ENCODE measurements around the gene SYT4.
A peak's percentile ranks its signal among the peaks of the same experiment; 100 is the strongest.
"Not testable (repeated sequence)": the region's sequence is repeated elsewhere in the genome, so short reads cannot be mapped to it uniquely, and the experiment has no call there.

The SYT4 gene, protein sequence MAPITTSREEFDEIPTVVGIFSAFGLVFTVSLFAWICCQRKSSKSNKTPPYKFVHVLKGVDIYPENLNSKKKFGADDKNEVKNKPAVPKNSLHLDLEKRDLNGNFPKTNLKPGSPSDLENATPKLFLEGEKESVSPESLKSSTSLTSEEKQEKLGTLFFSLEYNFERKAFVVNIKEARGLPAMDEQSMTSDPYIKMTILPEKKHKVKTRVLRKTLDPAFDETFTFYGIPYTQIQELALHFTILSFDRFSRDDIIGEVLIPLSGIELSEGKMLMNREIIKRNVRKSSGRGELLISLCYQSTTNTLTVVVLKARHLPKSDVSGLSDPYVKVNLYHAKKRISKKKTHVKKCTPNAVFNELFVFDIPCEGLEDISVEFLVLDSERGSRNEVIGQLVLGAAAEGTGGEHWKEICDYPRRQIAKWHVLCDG

DNA sequence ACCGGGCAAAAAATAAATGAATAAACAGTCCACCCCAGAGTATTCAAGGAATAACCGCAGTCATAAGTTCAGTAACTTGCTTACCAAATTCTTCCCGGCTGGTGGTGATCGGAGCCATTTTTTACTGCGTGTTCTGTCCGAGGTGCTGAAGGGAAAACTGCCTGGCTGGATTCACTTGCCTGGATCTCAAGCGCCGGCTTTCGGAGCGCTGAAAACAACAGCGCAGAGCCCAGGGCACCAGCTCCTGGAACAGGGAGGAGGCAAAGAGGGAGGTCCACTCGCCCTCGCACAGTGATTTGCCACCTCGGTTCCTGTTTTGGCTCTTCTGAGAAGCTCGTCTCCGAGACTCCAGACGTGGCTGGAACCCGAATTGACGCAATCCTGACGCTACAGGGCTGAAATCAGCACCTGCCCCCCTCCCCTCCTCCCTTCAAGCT lies at the start of gene SYT4:
SYT4 (minus strand) TSS at position 327 of the 437 bp plus-strand sequence; CDS start at position 118, 209 bp downstream.
- peak; percentile 72 for DNase-seq

DNA sequence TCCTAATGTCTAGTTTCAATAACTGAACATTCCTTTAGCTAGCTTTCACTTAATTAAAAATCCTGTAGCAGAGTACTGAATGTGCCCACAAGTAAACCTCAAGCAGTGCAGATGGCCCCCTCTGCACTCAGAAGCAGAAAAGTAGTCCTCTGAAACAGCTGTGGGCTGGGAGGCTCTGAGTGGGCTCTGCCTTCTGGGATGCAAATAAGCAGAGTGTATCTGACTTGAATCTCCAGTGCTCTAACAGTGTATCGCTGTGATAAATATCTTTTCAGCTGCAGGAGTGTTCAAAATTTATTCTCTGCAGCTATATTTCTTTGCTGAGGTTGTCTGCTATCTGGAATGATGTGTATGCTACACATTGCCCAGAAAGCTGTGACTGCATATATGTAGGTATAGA lies 44.8 kb upstream of the SYT4 start:
- no peak for DNase-seq

DNA sequence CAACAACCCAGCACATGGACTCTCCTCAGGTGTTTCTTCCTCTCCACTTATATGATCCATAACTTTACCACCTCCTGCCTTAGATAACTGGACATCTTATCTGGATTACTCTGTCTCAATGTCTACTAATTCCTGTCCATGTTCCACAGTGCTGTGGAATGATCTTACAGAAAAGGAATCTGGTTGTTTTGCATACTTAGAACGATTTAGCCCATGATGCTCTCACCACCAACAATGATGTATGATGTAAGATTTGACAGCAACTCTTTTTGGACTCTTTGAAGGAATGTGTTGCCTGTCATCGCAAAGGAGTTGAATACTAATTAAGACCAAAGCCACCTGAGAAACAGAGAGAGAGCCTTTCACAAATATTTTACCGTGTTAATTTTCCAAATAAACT lies 37.7 kb upstream of the SYT4 start:
- DNase-seq: no peak

DNA sequence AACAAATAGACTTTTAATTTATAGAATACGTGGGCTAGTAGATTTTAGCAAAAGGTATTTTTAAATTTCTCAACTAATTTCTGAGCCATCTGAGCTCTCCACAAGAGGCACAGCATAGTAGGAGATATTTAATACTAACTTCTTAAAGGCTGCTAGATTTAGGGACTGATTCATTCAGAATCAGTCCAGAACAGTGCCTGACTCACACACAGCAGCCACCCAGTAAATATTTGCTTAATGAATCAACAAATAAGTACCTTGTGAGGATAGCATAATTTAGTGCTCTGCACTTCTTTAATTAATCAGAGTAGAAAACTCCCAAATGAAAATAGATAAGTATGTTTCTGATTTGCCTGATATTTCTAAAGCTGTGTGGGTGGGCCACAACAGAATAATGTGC lies 35.6 kb upstream of the SYT4 start:
- DNase-seq: no peak

DNA sequence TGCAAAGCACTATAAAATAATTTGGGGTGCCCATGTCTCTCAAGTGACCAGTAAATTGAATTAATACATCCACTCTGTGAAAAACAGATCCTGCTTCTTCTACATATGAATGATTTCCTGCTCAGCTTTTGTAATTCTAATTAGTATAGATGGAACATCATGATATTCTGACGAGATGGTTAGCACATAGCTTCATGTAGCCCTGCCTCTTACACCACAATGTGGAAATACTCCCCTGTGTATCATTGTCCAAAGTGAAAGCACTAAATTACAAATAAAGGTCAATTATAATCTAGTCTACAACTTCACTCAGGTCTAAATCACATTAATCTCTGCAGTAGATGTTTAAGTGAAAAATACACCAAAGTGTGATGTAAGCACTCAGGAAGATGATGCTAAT lies 32.9 kb upstream of the SYT4 start:
- no peak for DNase-seq

DNA sequence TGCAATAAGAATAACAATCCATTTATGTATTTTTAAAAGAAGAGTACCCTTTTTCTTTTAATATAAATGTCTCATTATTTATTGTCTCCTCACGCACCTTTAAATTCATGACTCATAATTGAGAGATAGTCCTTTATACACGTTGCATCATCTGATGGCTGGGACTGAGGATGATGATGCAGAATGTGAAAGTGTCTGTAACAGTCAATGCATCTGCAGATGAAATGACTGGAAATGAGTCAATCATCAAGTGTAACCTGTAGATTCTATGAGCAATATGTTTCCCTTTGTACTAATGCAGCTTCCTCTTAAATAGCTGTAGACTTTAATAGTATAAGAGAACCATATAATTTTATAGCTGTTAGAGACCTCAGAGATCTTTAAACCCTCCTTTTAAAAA lies 26.1 kb upstream of the SYT4 start:
- no peak for DNase-seq

DNA sequence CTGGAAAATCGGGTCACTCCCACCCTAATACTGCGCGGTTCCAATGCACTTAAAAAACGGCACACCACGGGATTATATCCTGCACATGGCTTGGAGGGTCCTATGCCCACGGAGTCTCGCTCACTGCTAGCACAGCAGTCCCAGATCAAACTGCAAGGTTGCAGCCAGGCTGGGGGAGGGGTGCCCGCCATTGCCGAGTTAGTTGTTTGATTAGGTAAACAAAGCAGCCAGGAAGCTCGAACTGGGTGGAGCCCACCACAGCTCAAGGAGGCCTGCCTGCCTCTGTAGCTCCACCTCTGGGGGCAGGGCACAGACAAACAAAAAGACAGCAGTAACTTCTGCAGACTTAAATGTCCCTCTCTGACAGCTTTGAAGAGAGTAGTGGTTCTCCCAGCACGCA lies 8.9 kb upstream of the SYT4 start:
- DNase-seq: not testable (repeated sequence)

DNA sequence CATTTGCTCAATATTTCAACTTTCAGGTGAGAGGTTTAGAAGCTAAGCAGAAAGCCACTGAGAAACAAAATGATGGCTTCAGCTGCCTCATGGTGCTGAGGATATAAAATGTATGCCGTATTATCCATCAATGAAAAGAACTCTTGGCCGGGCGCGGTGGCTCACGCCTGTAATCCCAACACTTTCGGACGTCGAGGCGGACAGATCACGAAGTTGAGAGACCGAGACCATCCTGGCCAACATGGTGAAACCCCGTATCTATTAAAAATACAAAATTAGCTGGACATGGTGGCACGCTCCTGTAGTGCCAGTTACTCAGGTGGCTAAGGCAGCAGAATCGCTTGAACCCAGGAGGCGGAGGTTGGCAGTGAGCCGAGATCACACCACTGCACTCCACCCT lies 6.0 kb upstream of the SYT4 start:
- no peak for DNase-seq

DNA sequence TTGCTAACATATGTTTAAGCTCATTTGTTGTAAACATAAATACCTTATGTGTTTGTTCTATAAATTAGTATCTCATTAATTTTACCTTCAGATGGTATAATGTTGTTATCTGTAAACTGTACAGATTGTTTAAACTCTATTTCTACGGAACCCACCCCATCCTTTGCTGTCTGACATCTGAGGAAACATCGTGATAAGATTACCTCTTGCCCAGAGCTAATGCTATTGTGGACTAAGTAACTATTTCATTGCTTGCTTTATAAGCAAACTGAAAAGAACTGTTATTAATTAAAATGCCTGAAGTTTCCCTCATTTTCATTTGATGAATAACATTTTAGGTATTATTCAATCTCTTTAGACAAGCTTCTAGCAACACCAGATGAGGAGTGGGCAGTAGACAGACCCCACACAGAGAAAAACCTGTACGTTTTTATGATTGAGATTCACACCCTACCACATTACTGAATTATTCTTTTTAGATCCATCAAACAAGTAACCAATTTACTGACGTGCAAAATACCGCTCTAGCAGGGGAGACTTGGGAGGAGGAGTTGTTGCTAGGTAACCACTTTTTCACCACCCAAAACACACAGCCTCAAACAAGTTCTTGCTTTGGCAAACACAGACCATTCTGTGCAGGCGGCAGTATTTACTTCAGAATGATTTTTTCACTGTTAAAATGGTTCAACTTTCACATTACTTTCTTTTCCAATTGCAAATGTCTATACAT lies 1.9 kb upstream of the SYT4 start:
- no peak for DNase-seq

DNA sequence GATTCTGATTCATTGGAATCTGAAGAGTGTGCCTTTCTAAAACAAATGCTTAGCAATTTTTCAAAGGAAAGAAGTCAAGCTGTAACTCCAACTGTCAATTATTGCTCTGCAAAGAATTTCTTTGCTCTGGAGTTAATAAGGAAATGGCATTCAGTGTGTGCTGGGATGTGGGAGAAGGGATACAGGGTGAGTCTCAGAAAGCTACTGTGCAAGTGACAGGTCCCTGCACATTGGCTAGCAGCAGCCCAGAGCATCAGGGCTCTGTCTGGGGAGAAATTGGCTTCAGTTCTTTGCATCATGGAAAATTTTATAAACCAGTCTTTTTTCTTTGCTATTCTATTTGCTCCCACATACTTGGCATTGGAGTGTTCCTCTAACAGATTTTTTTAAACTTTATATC lies 1.1 kb upstream of the SYT4 start:
- DNase-seq: no peak

DNA sequence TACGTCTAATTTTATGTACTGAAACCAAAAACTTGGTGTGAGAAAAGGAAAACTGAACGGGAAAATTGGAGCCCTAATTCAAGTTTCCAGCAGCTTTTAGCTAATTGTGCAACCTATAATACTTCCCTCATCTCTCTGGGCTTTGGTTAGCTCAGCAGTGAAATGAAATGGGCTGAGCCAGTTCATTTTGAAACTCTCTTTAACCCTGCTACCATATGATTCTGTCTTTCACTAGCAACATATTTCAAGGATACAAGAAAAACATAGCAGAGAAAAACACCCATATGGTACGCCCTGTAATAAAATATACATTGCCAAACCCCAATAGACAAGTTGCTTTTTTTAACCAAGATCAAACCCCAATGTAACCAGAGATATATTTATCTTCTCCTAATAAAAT lies 799 bp downstream of the SYT4 start:
- no peak for DNase-seq

DNA sequence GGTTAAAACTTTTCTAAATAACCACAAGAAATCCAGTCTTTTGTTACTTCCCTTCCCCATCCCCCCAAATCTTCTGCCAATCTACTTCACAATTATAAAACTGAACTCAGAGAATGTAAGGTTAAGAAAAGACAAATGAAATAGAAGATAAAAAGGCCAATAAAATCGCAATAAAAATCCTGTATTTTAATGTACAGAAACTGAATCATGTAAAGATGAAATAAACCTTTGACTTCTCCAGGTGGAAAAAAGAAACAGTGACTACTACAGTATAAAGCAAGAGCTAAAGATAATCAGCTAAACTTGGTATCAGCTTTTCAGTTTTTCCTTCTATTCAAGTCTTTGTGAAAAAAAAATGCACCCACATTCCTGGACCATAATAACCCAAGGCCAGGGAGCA lies 1.7 kb downstream of the SYT4 start:
- no peak for DNase-seq

DNA sequence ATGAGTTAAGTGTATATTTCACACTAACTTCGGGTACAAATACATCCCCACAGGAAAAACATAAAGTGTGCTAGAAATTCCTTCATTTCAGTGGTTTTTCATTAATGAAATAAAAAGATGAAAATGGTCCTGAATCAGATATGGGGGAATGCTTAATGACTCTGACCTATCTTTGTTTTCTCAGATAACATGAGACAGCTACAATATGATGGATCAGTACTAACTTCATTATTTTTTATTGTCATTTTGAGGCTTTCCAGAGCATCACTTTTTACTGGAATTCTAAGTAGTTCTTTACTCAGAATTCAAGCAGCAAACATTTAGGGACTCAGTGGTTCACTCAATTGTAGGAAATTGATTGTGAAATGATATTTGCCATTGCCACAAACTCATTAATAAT lies 2.8 kb downstream of the SYT4 start:
- no peak for DNase-seq

DNA sequence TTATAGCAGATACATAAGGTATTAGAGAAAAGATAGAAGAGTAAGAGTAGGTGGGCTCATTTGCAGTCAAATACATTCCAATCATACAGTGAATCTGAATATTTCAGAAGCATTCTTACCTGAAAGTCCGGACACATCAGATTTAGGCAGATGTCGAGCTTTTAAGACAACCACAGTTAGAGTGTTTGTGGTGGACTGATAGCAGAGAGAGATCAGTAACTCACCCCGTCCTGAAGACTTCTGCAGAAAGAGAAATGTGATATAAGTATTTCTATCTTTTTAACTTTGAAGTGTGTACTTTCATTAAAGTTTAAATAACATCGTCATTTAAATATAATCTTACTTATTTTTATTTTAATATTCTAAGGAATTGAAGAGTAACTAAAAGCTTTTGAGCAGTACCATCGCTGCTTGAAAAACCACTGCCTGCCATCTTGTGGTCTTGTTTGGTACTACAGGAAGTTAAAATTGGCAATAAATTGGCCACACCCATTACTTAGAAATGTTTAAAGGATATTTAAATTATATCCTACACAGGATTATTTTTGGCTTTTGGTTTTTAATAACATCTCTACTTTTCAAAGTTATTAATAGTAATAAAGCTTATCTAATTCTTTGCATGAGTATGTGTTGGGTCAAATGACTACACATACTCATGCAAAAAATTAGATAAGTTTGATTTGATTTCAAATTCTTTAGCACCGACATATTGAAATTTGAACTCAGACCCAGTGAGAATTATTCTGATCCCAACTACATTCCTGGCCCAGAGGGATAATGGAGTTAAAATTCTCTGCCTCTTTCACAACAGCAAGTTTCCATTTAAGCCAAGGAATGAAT lies 5.5 kb downstream of the SYT4 start:
- no peak for DNase-seq

DNA sequence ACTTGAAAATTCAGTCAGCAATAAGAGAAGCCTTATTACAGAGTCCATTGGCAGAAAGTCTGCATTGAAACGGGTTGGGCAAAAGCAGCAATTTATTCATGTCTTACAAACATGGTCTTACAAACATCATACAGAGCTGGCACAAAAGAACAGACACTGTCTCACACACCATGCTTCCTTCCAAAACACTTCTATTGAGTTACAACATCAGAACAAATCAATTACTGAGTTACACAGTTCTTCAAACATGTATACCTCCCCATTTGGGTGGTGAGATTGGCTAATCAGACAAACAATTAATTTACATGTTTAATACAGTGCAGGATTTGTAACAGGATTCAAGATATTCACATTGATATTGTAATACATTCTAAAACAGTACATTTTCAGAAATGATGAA lies 9.5 kb downstream of the SYT4 start:
- DNase-seq: no peak

DNA sequence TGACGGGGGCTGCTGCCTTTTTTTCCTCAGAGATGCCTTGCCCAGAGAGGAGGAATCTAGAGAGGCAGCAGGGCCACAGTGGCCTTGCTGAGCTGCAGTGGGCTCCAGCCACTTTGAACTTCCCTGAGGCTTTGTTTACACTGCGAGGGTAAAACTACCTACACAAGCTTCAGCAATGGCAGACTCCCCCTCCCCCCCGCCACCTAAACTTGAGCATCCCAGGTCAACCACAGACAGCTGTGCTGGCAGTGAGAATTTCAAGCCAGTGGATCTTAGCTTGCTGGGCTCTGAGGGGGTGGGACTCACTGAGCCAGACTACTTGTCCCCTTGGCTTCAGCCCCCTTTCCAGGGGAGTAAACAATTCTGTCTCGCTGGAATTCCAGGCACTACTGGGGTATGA lies 11.8 kb downstream of the SYT4 start:
- no peak for DNase-seq

DNA sequence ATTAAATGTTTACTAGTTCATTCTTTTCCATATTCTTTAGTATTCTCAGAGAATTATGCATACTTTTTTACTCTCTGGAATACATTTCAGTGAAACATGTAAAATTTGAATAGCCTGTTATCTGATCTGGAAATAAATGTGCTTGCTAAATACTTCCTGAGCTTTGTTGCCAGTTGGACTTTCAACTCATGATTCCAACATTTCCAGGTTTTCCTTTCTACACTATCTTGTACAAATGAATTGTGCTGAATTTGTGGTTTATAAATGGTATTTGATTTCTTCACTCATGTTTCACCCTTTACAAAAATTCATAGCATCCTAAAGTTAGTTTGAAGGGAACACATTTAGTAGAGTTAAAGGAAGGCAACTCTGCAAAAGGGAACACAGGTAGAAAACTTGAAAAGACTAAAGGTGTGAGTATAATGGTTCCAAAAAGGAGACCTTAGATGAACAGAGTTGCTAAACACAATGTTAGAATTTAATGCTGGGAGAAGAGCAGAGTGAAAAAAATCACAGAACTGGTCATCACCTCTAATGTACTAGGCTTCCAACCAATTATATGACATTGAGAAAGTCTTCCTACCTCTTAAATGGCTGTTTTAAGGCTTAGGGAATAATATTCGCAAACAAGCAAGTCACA lies 28.6 kb downstream of the SYT4 start:
- DNase-seq: no peak

DNA sequence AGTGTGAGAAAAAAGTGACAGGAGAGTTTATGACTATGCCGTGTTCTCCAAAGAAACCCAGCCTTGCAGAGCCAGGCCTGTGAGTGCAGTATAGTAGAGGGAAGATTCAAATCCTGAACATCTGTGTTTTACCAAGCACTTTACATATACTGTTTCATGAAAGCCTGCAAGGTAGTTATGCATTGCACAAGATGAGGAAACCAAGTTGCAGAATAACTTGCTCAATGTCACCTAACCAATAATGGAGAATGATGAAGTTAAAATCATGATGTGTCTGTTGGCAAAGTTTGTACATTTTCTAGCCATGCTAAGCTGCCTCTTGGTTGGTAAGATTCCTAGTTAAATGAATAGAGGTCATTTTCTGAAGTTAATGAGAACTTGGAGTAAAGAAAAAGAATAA lies 29.3 kb downstream of the SYT4 start:
- DNase-seq: no peak

DNA sequence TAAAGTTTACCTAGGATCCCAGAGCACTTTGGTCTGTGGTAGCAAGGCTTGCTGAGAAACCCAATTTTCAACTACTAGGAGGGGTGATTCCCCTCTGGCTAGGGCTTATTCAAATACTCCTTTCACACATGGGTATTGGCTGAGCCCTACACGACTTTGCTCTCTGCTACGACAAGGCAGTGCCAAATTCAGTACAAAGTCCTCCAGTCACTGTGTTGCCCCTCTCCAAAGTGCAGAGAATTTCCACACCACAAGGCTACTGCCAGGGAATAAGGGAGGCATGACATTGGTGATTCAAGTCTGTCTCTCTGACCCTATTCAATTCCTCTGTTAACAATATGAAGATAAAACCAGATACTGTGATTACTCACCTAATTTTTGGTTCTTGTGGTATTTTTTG lies 38.9 kb downstream of the SYT4 start:
- DNase-seq: no peak

DNA sequence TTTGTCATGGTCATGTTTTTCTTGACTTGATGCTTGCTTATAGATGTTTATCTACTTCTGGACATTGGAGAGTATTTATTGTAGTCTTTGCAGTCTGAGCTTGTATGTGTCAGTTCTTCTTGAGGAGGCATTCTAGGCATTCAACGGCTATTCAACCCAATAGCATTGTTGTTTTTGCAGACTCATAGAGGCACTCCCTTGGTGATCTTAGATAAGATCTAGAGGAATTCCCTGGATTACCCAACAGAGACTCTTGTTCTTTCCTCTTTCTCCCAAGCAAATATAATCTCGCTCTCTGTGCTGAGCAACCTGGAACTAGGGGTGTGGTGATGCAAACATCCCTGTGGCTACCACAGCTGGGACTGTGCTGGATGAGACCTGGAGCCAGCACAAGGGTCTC lies 40.4 kb downstream of the SYT4 start:
- DNase-seq: no peak

DNA sequence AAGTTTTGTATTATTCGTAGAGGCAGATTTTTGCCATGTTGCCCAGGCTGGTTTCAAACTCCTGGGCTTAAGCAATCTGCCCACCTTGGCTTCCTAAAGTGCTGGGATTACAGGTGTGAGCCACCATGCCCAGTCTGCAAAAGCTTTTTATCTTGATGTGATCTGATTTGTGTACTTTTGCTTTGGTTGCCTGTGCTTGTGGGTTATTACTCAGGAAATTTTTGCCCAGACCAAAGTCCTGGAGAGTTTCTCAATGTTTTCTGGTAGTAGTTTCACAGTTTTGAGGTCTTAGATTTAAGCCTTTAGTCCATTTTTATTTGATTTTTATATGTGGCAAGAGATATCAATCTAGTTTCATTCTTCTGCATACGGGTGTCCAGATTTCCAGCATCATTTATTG lies 42.4 kb downstream of the SYT4 start:
- DNase-seq: no peak

DNA sequence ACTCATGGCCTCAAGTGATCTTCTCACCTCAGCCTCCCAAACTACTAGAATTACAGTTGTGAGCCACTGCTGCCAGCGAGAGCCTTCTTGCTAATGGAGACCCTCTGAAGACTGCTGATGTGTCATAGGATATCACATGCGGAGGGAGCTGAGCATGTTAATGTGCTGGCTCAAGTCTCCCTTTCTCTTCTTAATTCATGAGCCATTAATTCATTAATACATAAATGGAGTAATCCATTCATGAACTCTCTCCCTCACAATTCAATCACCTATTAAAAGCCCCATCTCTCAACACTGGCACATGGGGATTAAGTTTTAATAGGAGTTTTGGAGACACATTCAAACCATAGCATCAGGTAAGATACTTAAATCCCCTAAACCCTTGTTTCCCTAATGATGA lies 54.8 kb downstream of the SYT4 start:
- no peak for DNase-seq

DNA sequence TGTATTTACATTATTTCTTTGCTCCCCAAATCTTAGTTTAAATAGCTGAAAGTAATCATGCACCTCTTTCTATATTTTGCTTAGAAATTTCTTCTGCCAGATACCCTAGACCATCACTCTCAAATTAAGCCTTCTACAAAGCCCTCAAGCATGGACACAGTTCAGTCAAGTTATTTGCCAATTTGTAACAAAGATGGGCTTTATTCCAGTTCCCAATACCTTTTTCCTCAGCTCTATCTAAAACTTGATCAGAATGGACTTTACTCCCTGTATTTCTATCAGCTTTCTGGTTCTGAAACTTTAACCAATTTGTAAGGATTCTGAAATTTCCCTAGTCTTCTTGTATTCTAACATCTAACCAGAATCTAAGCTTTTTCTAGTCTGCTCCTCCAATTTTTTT lies 56.6 kb downstream of the SYT4 start:
- DNase-seq: no peak

Measured in femur (tissue), 1 donor.